Endometrium (tissue), 2 donors: ENCODE data around the gene CTRB1.
"Not testable (repeated sequence)": the region's sequence is repeated elsewhere in the genome, so short reads cannot be mapped to it uniquely, and the experiment has no call there.

ENCODE experiments used
- FAIRE-seq: peaks from 2 replicates; lab custom pipeline; 2012; peaks lifted over from hg19 to GRCh38; lab: Jason Lieb, UNC
- donor health status: control.
- donor health status: control.

Gene CTRB1

GRCh38 chr16:75272629-75273028 lies 53.8 kb downstream of the CTRB1 start:
- not testable (repeated sequence) for FAIRE-seq

- no peak for FAIRE-seq
These were observed 54.5 kb downstream of the CTRB1 start for GRCh38 chr16:75273054-75273925.
